GM23338 (cell line): ENCODE results near the gene CBLN3. TPM values are rescaled to one million over a fixed set of nuclear protein-coding genes. Genes with fewer than 3 reads are reported as not detected.

Experiments used
- ATAC-seq: fragments of 200-7000 bp; cut with Tn5 transposase; 3 replicates; pipeline ENCODE4 v1.9.1; 2020
- DNase-seq: peaks from one replicate; pipeline ENCODE4 v3.0.0-alpha.2; 2015; ENCODE audit warnings: low spot score
- H2AFZ ChIP-seq: fragments of 200-600 bp; sonication (generic); 2 replicates; pipeline ENCODE4 v1.8.0; 2016; ENCODE audit warnings: antibody characterized with exemption, mild to moderate bottlenecking, moderate library complexity
- H3F3A ChIP-seq: fragments of 200-600 bp; sonication (generic); replicated peaks from 2 replicates; pipeline ENCODE4 v1.8.0; 2017; ENCODE audit warnings: antibody characterized with exemption, mixed run types, low read depth
- H3K27ac ChIP-seq: fragments of 200-600 bp; sonication (generic); 2 replicates; pipeline ENCODE4 v1.6.1; 2016; ENCODE audit warnings: low read depth
- H3K27me3 ChIP-seq: fragments of 200-600 bp; sonication (generic); 2 replicates; pipeline ENCODE4 v1.8.0; 2016; ENCODE audit warnings: mild to moderate bottlenecking, mixed run types, moderate library complexity; ENCODE audit not compliant: insufficient read depth
- H3K36me3 ChIP-seq: fragments of 200-600 bp; sonication (generic); 2 replicates; pipeline ENCODE4 v1.8.0; 2016; ENCODE audit warnings: mild to moderate bottlenecking; ENCODE audit not compliant: insufficient read depth
- H3K4me1 ChIP-seq: fragments of 200-600 bp; sonication (generic); 2 replicates; pipeline ENCODE4 v1.8.0; 2016; ENCODE audit warnings: mild to moderate bottlenecking, moderate library complexity; ENCODE audit not compliant: insufficient read depth
- H3K4me2 ChIP-seq: fragments of 200-600 bp; sonication (generic); 2 replicates; pipeline ENCODE4 v1.7.1; 2017; ENCODE audit warnings: mixed run types
- H3K4me3 ChIP-seq: fragments of 200-600 bp; sonication (generic); 2 replicates; pipeline ENCODE4 v1.6.1; 2016; ENCODE audit warnings: mixed run types
- H3K79me2 ChIP-seq: fragments of 200-600 bp; sonication (generic); replicated peaks from 2 replicates; pipeline ENCODE4 v1.8.0; 2017; ENCODE audit warnings: mild to moderate bottlenecking; ENCODE audit not compliant: insufficient read depth
- H3K9me2 ChIP-seq: fragments of 200-600 bp; sonication (generic); 2 replicates; pipeline ENCODE4 v1.8.0; 2017; ENCODE audit not compliant: insufficient read depth
- H4K20me1 ChIP-seq: fragments of 200-600 bp; sonication (generic); replicated peaks from 2 replicates; pipeline ENCODE4 v1.8.0; 2017; ENCODE audit warnings: mild to moderate bottlenecking; ENCODE audit not compliant: insufficient read depth
- H3K27ac Mint-ChIP-seq: 2 replicates; pipeline ENCODE4 v1.8.0; 2020; ENCODE audit warnings: inconsistent platforms, mild to moderate bottlenecking, moderate library complexity, mixed read lengths
- H3K27me3 Mint-ChIP-seq: 3 replicates; pipeline ENCODE4 v1.8.0; 2022; ENCODE audit warnings: low read depth, mild to moderate bottlenecking, moderate library complexity, mixed read lengths, inconsistent platforms; ENCODE audit not compliant: insufficient read depth, poor library complexity
- H3K36me3 Mint-ChIP-seq: 3 replicates; pipeline ENCODE4 v1.8.0; 2021; ENCODE audit warnings: low read depth, mild to moderate bottlenecking, inconsistent platforms, moderate library complexity, mixed read lengths
- H3K4me1 Mint-ChIP-seq: 3 replicates; pipeline ENCODE4 v1.8.0; 2020; ENCODE audit warnings: mild to moderate bottlenecking, inconsistent platforms, mixed read lengths
- H3K4me3 Mint-ChIP-seq: 3 replicates; pipeline ENCODE4 v1.8.0; 2021; ENCODE audit warnings: moderate library complexity, mild to moderate bottlenecking, inconsistent platforms, mixed read lengths
- H3K9me3 Mint-ChIP-seq: 3 replicates; pipeline ENCODE4 v1.8.0; 2020; ENCODE audit warnings: moderate library complexity, mild to moderate bottlenecking, inconsistent platforms, mixed read lengths
- CREB1 ChIP-seq: fragments of 250-450 bp; sonication (Bioruptor Pico); IDR thresholded peaks from 2 replicates; pipeline ENCODE4 v1.5.0; 2020; ENCODE audit warnings: low read depth, mild to moderate bottlenecking, moderate library complexity
- CTCF ChIP-seq, 2 experiments: fragments of 200-600 bp in 1 of 2; sonication (generic) in 1 of 2; conservative IDR thresholded peaks; 2 replicates each; pipeline versions ENCODE4 v1.5.1 to v1.6.1; 2016 to 2017; ENCODE audit warnings: antibody characterized with exemption in 2 of 2, low read depth in 2 of 2, mild to moderate bottlenecking in 2 of 2, moderate library complexity in 1 of 2
- ETS1 ChIP-seq: IDR thresholded peaks from 2 replicates; pipeline ENCODE4 v1.6.1; 2016; ENCODE audit warnings: antibody characterized with exemption
- EZH2 ChIP-seq: fragments of 200-600 bp; sonication (generic); IDR thresholded peaks from one replicate; pipeline ENCODE4 v1.8.0; 2017; ENCODE audit warnings: antibody characterized with exemption, mild to moderate bottlenecking, low read depth; ENCODE audit not compliant: unreplicated experiment
- EZH2phosphoT487 ChIP-seq: fragments of 200-600 bp; sonication (generic); IDR thresholded peaks from one replicate; pipeline ENCODE4 v1.8.1; 2018; ENCODE audit warnings: antibody characterized with exemption; ENCODE audit not compliant: unreplicated experiment
- JUNB ChIP-seq: IDR thresholded peaks from one replicate; pipeline ENCODE4 v1.6.1; 2016; ENCODE audit warnings: antibody characterized with exemption; ENCODE audit not compliant: unreplicated experiment
- NANOG ChIP-seq: IDR thresholded peaks from 2 replicates; pipeline ENCODE4 v1.6.1; 2016; ENCODE audit warnings: antibody characterized with exemption, borderline replicate concordance
- POLR2AphosphoS5 ChIP-seq: IDR thresholded peaks from 2 replicates; pipeline ENCODE4 v1.6.1; 2016; ENCODE audit warnings: antibody characterized with exemption, low read depth
- REST ChIP-seq: IDR thresholded peaks from one replicate; pipeline ENCODE4 v1.6.1; 2018; ENCODE audit warnings: antibody characterized with exemption; ENCODE audit not compliant: unreplicated experiment
- STAT1 ChIP-seq: IDR thresholded peaks from one replicate; pipeline ENCODE4 v1.6.1; 2016; ENCODE audit warnings: antibody characterized with exemption; ENCODE audit not compliant: unreplicated experiment
- ZNF114 ChIP-seq: fragments of 250-450 bp; sonication (Bioruptor Pico); IDR thresholded peaks from 2 replicates; pipeline ENCODE4 v1.5.0; 2020; ENCODE audit warnings: mild to moderate bottlenecking, moderate library complexity
- ZNF331 ChIP-seq: fragments of 250-450 bp; sonication (Bioruptor Pico); IDR thresholded peaks from 2 replicates; pipeline ENCODE4 v1.5.0; 2020; ENCODE audit warnings: low read depth, mild to moderate bottlenecking, moderate library complexity
- ZNF462 ChIP-seq: fragments of 250-450 bp; sonication (Bioruptor Pico); IDR thresholded peaks from 2 replicates; pipeline ENCODE4 v1.5.0; 2020; ENCODE audit warnings: mild to moderate bottlenecking, moderate library complexity
- polyA plus RNA-seq: library from polyadenylated mRNA; unstranded; fragments of >200 nt; fragmentation: Nextera tagmentation; extraction: Ambion mirVana; gene quantifications from 2 replicates; pipeline ENCODE4 v1.2.1, GENCODE V29; 2016
- total RNA-seq: library from RNA; depleted of rRNA; stranded (reverse); fragments of >200 nt; shearing (Covaris generic); gene quantifications from 2 replicates; pipeline ENCODE4 v1.2.3, GENCODE V29; 2014

The CBLN3 gene
- total and polyA plus RNA-seq, 2 experiments from 2014 or later: 0.07 to 0.19 TPM

GRCh38 chr14:24404814-24405213 is 24.7 kb downstream of the CBLN3 start:
- Histone ChIP-seq H2AFZ (no peak overlapping the region), H3K9me2 (no peaks in the 10 kb centered on the region), H4K20me1 (no peaks in the 10 kb centered on the region), H3K79me2 (no peaks in the 10 kb centered on the region), H3F3A (no peaks in the 10 kb centered on the region), H3K4me1 (peaks cover 4% of the 10 kb centered on the region; the same call in 1 of the 2 replicates), H3K27ac (no peak overlapping the region), H3K4me3 (no peak overlapping the region), H3K36me3 (no peaks in the 10 kb centered on the region), H3K4me2 (no peak overlapping the region), H3K27me3 (0 out of 2 replicates have a peak, but pooled peaks cover 7% of the 10 kb centered on the region)
- no peaks in the 10 kb centered on the region for H3K36me3 Mint-ChIP-seq
- ATAC-seq: no peak; the same call in 2 of the 3 replicates
- H3K27me3 Mint-ChIP-seq: peaks cover 6% of the 10 kb centered on the region
- DNase-seq: no peak
- H3K4me1 Mint-ChIP-seq: peaks cover 38% of the 10 kb centered on the region
- TF ChIP-seq EZH2 (no peak), NANOG (no peak), CREB1 (CRISPR knock-in tag) (no peak), EZH2phosphoT487 (no peak), REST (no peak), JUNB (no peak), POLR2AphosphoS5 (no peak), ZNF114 (CRISPR knock-in tag) (no peak), ZNF331 (CRISPR knock-in tag) (no peak), ETS1 (no peak), ZNF462 (no peak), STAT1 (no peak), CTCF (conservative IDR thresholded peaks at IDR 0.05; ENCODE audit: low read depth in 2 of 2) (no peak)
- no peak overlapping the region for H3K4me3 Mint-ChIP-seq
- H3K27ac Mint-ChIP-seq: no peak overlapping the region
- no peaks in the 10 kb centered on the region for H3K9me3 Mint-ChIP-seq
